HFFc6 (cell line): ENCODE results near the gene LIN54. TPM values are rescaled to one million over a fixed set of nuclear protein-coding genes. Genes with fewer than 3 reads are reported as not detected.
"Not testable (repeated sequence)": the region's sequence is repeated elsewhere in the genome, so short reads cannot be mapped to it uniquely, and the experiment has no call there.

ENCODE experiments used
- DNase-seq: peaks from one replicate; pipeline ENCODE4 v3.0.0-alpha.2; 2018
- H3K27ac Mint-ChIP-seq: 2 replicates; pipeline ENCODE4 v1.8.0; 2020; ENCODE audit warnings: mild to moderate bottlenecking, mixed read lengths
- H3K27me3 Mint-ChIP-seq: 2 replicates; pipeline ENCODE4 v1.8.0; 2021; ENCODE audit warnings: mild to moderate bottlenecking, moderate library complexity, mixed read lengths; ENCODE audit not compliant: insufficient read depth
- H3K36me3 Mint-ChIP-seq: 2 replicates; pipeline ENCODE4 v1.8.0; 2021; ENCODE audit warnings: low read depth, mixed read lengths
- H3K4me1 Mint-ChIP-seq: 2 replicates; pipeline ENCODE4 v1.8.0; 2020; ENCODE audit warnings: low read depth, mixed read lengths
- H3K4me3 Mint-ChIP-seq: 2 replicates; pipeline ENCODE4 v1.8.0; 2020; ENCODE audit warnings: mild to moderate bottlenecking, moderate library complexity, mixed read lengths
- H3K9me3 Mint-ChIP-seq: 2 replicates; pipeline ENCODE4 v1.8.0; 2020; ENCODE audit warnings: mild to moderate bottlenecking, mixed read lengths
- total RNA-seq, 6 experiments: library from RNA; stranded (reverse); fragmentation: NEBNext Ultra II Directional; extraction: Animal tissue kit (Norgen Biotek cat#: 25700); gene quantifications; 2 replicates in 1 of 6; 3 replicates in 5 of 6; pipeline ENCODE4 v1.2.3, GENCODE V29; 2021
- TF ChIP-seq, protein P1 (sequence below): fragments of 200-600 bp; sonication (generic); IDR thresholded peaks from 2 replicates; pipeline ENCODE4 v1.5.0; 2021; ENCODE audit warnings: antibody characterized with exemption, mild to moderate bottlenecking

The LIN54 gene
- total RNA-seq, 6 experiments from 2014 or later, result 13.8 to 20.5 (median 18.6) TPM

- Mint-ChIP-seq H3K27me3 (no peaks in the 10 kb centered on the region; the same call in 1 of the 2 replicates), H3K9me3 (peaks cover 7% of the 10 kb centered on the region), H3K36me3 (peaks cover 15% of the 10 kb centered on the region), H3K27ac (peak overlapping the region; percentile 85), H3K4me1 (peaks cover 38% of the 10 kb centered on the region), H3K4me3 (peak overlapping the region; percentile 72)
- no peak for DNase-seq
- TF ChIP-seq, protein P1, sequence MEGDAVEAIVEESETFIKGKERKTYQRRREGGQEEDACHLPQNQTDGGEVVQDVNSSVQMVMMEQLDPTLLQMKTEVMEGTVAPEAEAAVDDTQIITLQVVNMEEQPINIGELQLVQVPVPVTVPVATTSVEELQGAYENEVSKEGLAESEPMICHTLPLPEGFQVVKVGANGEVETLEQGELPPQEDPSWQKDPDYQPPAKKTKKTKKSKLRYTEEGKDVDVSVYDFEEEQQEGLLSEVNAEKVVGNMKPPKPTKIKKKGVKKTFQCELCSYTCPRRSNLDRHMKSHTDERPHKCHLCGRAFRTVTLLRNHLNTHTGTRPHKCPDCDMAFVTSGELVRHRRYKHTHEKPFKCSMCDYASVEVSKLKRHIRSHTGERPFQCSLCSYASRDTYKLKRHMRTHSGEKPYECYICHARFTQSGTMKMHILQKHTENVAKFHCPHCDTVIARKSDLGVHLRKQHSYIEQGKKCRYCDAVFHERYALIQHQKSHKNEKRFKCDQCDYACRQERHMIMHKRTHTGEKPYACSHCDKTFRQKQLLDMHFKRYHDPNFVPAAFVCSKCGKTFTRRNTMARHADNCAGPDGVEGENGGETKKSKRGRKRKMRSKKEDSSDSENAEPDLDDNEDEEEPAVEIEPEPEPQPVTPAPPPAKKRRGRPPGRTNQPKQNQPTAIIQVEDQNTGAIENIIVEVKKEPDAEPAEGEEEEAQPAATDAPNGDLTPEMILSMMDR, result no peak
Measured at GRCh38 chr4:82989575-82990429, 20.8 kb downstream of the LIN54 start.

GRCh38 chr4:82988323-82988832 is 22.2 kb downstream of the LIN54 start:
- Mint-ChIP-seq H3K27ac (peak overlapping the region; percentile 85), H3K36me3 (peaks cover 24% of the 10 kb centered on the region), H3K9me3 (peaks cover 7% of the 10 kb centered on the region), H3K4me1 (peaks cover 47% of the 10 kb centered on the region), H3K27me3 (no peaks in the 10 kb centered on the region; the same call in 1 of the 2 replicates), H3K4me3 (peak overlapping the region; percentile 72)
- peak; percentile 91 for DNase-seq
- TF ChIP-seq, protein P1, result no peak

DNA sequence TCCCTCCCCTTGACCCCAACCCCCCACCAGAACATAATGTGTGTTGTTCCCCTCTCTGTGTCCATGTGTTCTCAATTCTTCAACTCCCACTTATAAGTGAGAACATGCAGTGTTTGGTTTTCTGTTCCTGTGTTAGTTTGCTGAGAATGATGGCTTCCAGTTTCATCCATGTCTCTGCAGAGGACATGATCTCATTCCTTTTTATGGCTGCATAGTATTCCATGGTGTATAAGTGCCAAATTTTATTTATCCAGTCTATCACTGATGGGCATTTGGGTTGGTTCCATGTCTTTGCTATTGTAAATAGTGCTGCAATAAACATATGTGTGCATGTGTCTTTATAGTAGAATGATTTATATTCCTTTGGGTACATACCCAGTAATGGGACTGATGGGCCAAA is 23.1 kb downstream of the LIN54 start:
- not testable (repeated sequence) for H3K9me3 Mint-ChIP-seq, H3K4me3 Mint-ChIP-seq, DNase-seq, H3K27me3 Mint-ChIP-seq
- peaks cover 24% of the 10 kb centered on the region for H3K36me3 Mint-ChIP-seq
- H3K27ac Mint-ChIP-seq, result peak overlapping the region; percentile 85
- peaks cover 47% of the 10 kb centered on the region for H3K4me1 Mint-ChIP-seq

- peak; percentile 76 for DNase-seq
- Mint-ChIP-seq H3K4me3 (no peak overlapping the region; the same call in 1 of the 2 replicates), H3K27ac (peak overlapping the region; percentile 87), H3K4me1 (peaks cover 32% of the 10 kb centered on the region), H3K27me3 (no peaks in the 10 kb centered on the region; the same call in 1 of the 2 replicates), H3K9me3 (peaks cover 7% of the 10 kb centered on the region), H3K36me3 (peaks cover 24% of the 10 kb centered on the region)
- TF ChIP-seq, protein P1, result no peak
Measured at GRCh38 chr4:82984459-82984858, 26.2 kb downstream of the LIN54 start.

GRCh38 chr4:82983444-82983843 is 27.2 kb downstream of the LIN54 start:
- H3K27me3 Mint-ChIP-seq, result no peaks in the 10 kb centered on the region
- H3K36me3 Mint-ChIP-seq, result peaks cover 24% of the 10 kb centered on the region
- H3K4me1 Mint-ChIP-seq, result peaks cover 22% of the 10 kb centered on the region
- H3K27ac Mint-ChIP-seq, result no peak overlapping the region
- H3K9me3 Mint-ChIP-seq, result peaks cover 7% of the 10 kb centered on the region
- no peak for DNase-seq
- TF ChIP-seq, protein P1, result no peak
- no peak overlapping the region for H3K4me3 Mint-ChIP-seq

DNA sequence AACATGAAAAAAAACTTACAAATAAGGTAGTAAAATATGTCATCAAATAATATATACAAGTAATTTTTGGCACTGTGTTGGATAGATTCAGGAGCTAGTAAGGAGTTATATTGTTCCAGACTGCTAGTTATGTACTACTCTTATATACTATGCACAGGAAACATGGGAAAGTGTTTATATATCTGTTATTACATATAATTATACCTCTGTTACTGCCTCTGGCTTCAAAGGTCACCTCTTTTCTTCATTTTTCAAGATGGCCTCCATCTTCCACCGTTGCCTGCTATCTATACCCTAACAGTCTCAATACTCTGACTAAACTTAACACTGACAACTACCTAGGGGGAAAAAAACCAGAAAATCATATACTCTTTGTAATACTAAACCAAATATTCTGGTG is 29.5 kb downstream of the LIN54 start:
- Mint-ChIP-seq H3K36me3 (peaks cover 24% of the 10 kb centered on the region), H3K4me1 (peaks cover 31% of the 10 kb centered on the region), H3K9me3 (no peaks in the 10 kb centered on the region), H3K27ac (no peak overlapping the region), H3K4me3 (no peak overlapping the region), H3K27me3 (no peaks in the 10 kb centered on the region)
- TF ChIP-seq, protein P1, result no peak
- DNase-seq, result no peak
